Stomach (tissue), 9 donors: Measurements from ENCODE around the gene C17orf50. TPM values are rescaled to one million over a fixed set of nuclear protein-coding genes. Genes with fewer than 3 reads are reported as not detected.

Experiments used
- DNase-seq, 2 donors: peaks; one replicate each; pipeline versions ENCODE4 v3.0.0 to v3.0.0-alpha.2; 2013 to 2019
- H3K27ac ChIP-seq, 5 donors: fragments of 200-600 bp in 4 of 5; sonication (generic) in 4 of 5; one replicate each; pipeline ENCODE4 v1.5.1; 2013 to 2019; ENCODE audit warnings: mild to moderate bottlenecking in 1 of 5, moderate library complexity in 1 of 5
- H3K27me3 ChIP-seq, 3 donors: fragments of 200-600 bp; sonication (generic); one replicate each; pipeline ENCODE4 v1.5.1; 2017 to 2019; ENCODE audit warnings: mixed run types in 1 of 3
- H3K36me3 ChIP-seq, 4 donors: fragments of 200-600 bp; sonication (generic); 1 replicate in 3 of 4; 2 replicates in 1 of 4; pipeline ENCODE4 v1.5.1; 2016 to 2019
- H3K4me1 ChIP-seq, 4 donors: fragments of 200-600 bp; sonication (generic); one replicate each; pipeline ENCODE4 v1.5.1; 2016 to 2019
- H3K4me3 ChIP-seq, 4 donors: fragments of 200-600 bp; sonication (generic) in 3 of 4; one replicate each; pipeline ENCODE4 v1.5.1; 2016 to 2019; ENCODE audit warnings: mild to moderate bottlenecking in 1 of 4
- H3K9me3 ChIP-seq, 4 donors: fragments of 200-600 bp; sonication (generic); one replicate each; pipeline ENCODE4 v1.5.1; 2016 to 2019
- EP300 ChIP-seq: sonication (generic); formaldehyde crosslinking; IDR thresholded peaks from one replicate; pipeline ENCODE4 v1.6.1; 2017; ENCODE audit warnings: antibody characterized with exemption
- POLR2A ChIP-seq, 4 donors: fragments of 450-650 bp; IDR thresholded peaks; one replicate each; pipeline ENCODE4 v1.6.1; 2016; ENCODE audit warnings: antibody characterized with exemption in 4 of 4, control low read depth in 2 of 4, mild to moderate bottlenecking in 1 of 4, moderate library complexity in 1 of 4
- POLR2AphosphoS5 ChIP-seq, 3 donors: sonication (generic); formaldehyde crosslinking; IDR thresholded peaks; one replicate each; pipeline ENCODE4 v1.6.1; 2016; ENCODE audit warnings: antibody characterized with exemption in 3 of 3
- WGBS, 5 donors: extraction: QIAGEN DNeasy Blood & Tissue Kit in 3 of 5; methylation state at CpG; one replicate each; pipeline versions ENCODE4 v1.1.5 to v1.1.7; 2013 to 2018; 5-methylcytosine and 5-hydroxymethylcytosine counted together
- intact Hi-C: fragments of 100-400 bp; cut with DNase I; formaldehyde crosslinking; loops from one replicate; pipeline ENCODE4 v1.15.1; 2023; ENCODE audit warnings: low total_unique reads
- polyA plus RNA-seq, 3 donors: library from polyadenylated mRNA; stranded (reverse); fragments of 200-250 nt; gene quantifications; one replicate each; pipeline ENCODE4 v1.2.3, GENCODE V29; 2013
- total RNA-seq, 5 donors: library from RNA; depleted of rRNA; stranded (reverse); fragments of >200 nt; gene quantifications; one replicate each; pipeline versions ENCODE4 v1.1.0 to v1.2.3, GENCODE V29; 2014 to 2016
- TF ChIP-seq, protein P1 (sequence below), 7 experiments: fragments of 450-650 bp in 4 of 7; fragments of 200-600 bp in 3 of 7; sonication (generic) in 3 of 7; IDR thresholded peaks; one replicate each; pipeline ENCODE4 v1.5.1; 2016 to 2019; ENCODE audit warnings: antibody characterized with exemption in 7 of 7, control low read depth in 2 of 7, mild to moderate bottlenecking in 1 of 7
- donor health status: healthy with polysubstance abuse.
- donor health status: Bipolar disorder and iron deficiency.
- donor health status: healthy.

Gene C17orf50
- total and polyA plus RNA-seq, 8 donors: not detected

DNA sequence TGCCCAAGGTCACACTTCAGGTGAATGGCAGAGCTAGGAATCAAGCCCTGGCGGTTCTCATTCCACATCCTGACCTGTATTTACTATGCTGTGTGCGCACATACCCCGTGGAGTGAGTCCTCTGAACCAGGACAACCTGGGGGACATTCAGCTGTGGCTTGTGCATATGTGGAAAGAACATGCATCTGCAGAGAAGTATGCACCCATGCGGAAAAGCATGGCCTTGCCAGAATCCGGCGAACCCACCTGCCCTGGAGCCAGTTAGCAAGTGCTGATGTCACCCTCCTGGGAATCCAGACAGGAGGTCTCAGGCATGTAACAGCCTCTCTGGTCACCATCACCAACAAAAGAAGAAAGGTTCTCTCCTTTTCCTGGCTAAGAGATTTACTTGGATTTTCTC is 27.3 kb upstream of the C17orf50 start:
- Histone ChIP-seq H3K9me3 (no peaks in the 10 kb centered on the region), H3K27me3 (peaks cover 0 to 16% (median 0%) of the 10 kb centered on the region in 3 donors), H3K36me3 (peaks cover 0 to under 1% (median 0%) of the 10 kb centered on the region in 4 donors), H3K27ac (no peak overlapping the region), H3K4me1 (peaks cover 8 to 26% (median 21%) of the 10 kb centered on the region in 4 donors), H3K4me3 (no peak overlapping the region)
- WGBS, 5 donors: 81 to 88% (median 86%) methylated on average over 6 of the region's 6 CpGs
- no peak for DNase-seq
- TF ChIP-seq EP300 (no peak), POLR2A (IDR thresholded peaks at IDR 0.05) (no peak), POLR2AphosphoS5 (IDR thresholded peaks at IDR 0.05) (no peak)
- TF ChIP-seq, protein P1, sequence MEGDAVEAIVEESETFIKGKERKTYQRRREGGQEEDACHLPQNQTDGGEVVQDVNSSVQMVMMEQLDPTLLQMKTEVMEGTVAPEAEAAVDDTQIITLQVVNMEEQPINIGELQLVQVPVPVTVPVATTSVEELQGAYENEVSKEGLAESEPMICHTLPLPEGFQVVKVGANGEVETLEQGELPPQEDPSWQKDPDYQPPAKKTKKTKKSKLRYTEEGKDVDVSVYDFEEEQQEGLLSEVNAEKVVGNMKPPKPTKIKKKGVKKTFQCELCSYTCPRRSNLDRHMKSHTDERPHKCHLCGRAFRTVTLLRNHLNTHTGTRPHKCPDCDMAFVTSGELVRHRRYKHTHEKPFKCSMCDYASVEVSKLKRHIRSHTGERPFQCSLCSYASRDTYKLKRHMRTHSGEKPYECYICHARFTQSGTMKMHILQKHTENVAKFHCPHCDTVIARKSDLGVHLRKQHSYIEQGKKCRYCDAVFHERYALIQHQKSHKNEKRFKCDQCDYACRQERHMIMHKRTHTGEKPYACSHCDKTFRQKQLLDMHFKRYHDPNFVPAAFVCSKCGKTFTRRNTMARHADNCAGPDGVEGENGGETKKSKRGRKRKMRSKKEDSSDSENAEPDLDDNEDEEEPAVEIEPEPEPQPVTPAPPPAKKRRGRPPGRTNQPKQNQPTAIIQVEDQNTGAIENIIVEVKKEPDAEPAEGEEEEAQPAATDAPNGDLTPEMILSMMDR (IDR thresholded peaks at IDR 0.05): no peak
- intact Hi-C loops: loop anchor here (10.0 kb wide), 1 partner anchor 119 kb away; no protein-coding TSS in a partner anchor

DNA sequence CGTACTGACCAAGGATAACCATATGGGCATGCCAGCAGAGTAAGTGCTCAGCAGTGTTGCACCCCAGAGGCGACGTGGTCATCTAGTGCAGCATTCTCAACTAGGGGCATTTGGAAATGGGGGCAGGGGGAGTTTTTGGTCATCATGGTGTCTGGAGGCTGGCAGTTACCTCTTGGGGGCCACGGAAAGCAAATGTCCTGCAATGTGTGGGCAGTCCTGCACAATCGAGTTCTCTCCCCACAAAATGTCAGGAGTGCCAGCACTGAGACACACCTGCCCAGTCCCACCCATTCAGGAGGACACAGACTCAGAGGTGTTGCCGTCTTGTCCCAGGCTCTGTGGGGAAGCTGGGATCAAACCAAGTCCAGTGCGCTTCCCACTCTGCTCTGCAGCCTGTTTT is 26.3 kb upstream of the C17orf50 start:
- Histone ChIP-seq H3K36me3 (no peaks in the 10 kb centered on the region), H3K4me3 (no peak overlapping the region), H3K27me3 (peaks cover 0 to 24% (median 0%) of the 10 kb centered on the region in 3 donors), H3K4me1 (peaks cover 8 to 26% (median 21%) of the 10 kb centered on the region in 4 donors), H3K27ac (no peak overlapping the region), H3K9me3 (no peaks in the 10 kb centered on the region)
- intact Hi-C loops: loop anchor here (10.0 kb wide), 1 partner anchor 120 kb away; no protein-coding TSS in a partner anchor
- TF ChIP-seq POLR2AphosphoS5 (IDR thresholded peaks at IDR 0.05) (no peak), EP300 (no peak), POLR2A (IDR thresholded peaks at IDR 0.05) (no peak)
- TF ChIP-seq, protein P1 (IDR thresholded peaks at IDR 0.05): no peak
- peak in 1 of 2 donors; percentile 17 for DNase-seq
- 79 to 89% (median 84%) methylated on average over 7 of the region's 7 CpGs for WGBS, 5 donors

DNA sequence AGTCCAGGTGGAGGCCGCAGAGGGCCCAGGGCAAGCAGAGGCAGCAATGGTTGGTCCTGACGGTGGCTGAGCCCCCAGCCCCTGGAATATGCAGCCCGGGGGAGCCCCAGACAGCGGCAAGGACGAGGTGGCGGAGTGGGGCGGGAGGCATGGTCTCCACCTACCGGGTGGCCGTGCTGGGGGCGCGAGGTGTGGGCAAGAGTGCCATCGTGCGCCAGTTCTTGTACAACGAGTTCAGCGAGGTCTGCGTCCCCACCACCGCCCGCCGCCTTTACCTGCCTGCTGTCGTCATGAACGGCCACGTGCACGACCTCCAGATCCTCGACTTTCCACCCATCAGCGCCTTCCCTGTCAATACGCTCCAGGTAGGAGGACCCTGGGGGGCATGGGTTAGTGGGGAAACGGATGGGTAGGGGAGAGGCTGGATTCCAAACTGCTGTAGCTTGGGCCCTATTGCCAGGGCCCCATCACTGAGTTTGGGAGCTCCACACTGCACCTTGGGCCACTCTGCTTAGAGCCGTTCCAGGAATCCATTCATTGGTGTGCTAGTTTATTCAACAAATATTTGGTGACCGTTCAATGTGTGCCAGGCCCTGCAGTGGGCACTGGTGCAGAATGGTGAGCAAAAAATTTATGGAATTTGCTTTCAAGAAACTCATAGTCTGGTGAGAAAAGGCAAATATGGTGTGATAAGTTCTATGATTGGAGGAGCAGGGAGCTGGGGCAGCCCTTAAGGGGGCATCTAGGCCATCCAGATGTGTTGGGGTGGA is 25.5 kb upstream of the C17orf50 start:
- H3K27me3 ChIP-seq: peaks cover 0 to 32% (median 0%) of the 10 kb centered on the region in 3 donors

DNA sequence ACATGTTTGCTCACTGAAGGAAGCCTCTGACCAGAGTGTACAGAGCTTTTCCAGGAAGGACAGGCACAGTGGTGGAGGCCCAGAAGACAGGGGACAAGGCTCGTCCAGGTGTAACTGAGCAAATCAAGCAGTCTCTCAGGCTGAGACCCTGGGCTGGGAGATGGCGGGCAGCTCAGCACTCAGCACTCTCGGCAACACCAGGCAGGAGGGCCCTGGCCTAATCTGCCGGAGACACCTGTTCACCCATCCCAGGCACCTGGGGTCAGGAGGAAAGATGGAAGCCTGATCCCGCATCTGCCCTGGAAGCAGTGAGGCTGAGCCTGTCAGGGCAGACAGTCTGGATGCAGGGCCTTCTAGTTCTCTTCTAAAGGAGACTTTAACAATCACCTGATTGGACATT is 24.5 kb upstream of the C17orf50 start:
- TF ChIP-seq POLR2AphosphoS5 (IDR thresholded peaks at IDR 0.05) (no peak), POLR2A (IDR thresholded peaks at IDR 0.05) (no peak), EP300 (no peak)
- TF ChIP-seq, protein P1 (IDR thresholded peaks at IDR 0.05): no peak
- Histone ChIP-seq H3K4me1 (peaks cover 7 to 20% (median 15%) of the 10 kb centered on the region in 4 donors), H3K36me3 (no peaks in the 10 kb centered on the region), H3K4me3 (no peak overlapping the region), H3K27ac (no peak overlapping the region), H3K9me3 (no peaks in the 10 kb centered on the region), H3K27me3 (peaks cover 0 to 43% (median 7%) of the 10 kb centered on the region in 3 donors)
- no peak for DNase-seq
- 85 to 94% (median 89%) methylated on average over 5 of the region's 5 CpGs for WGBS, 5 donors
- intact Hi-C loops: loop anchor here (10.0 kb wide), 1 partner anchor 121 kb away; no protein-coding TSS in a partner anchor

More for the DNA sequence above, 25.5 kb upstream of the C17orf50 start:
- peaks cover 8 to 25% (median 21%) of the 10 kb centered on the region in 4 donors for H3K4me1 ChIP-seq
- TF ChIP-seq, protein P1 (IDR thresholded peaks at IDR 0.05): no peak
- TF ChIP-seq POLR2A (IDR thresholded peaks at IDR 0.05) (no peak), POLR2AphosphoS5 (IDR thresholded peaks at IDR 0.05) (no peak), EP300 (no peak)
- no peak overlapping the region for H3K4me3 ChIP-seq
- H3K9me3 ChIP-seq: no peaks in the 10 kb centered on the region
- 74 to 87% (median 85%) methylated on average over 27 to 29 of the region's 29 CpGs for WGBS, 5 donors
- intact Hi-C loops: loop anchor here (10.0 kb wide), 1 partner anchor 120 kb away; no protein-coding TSS in a partner anchor
- H3K27ac ChIP-seq: no peak overlapping the region
- DNase-seq: no peak
- H3K36me3 ChIP-seq: no peaks in the 10 kb centered on the region
